Measurements from ENCODE around the gene LOX.
"Not testable (repeated sequence)": the region's sequence is repeated elsewhere in the genome, so short reads cannot be mapped to it uniquely, and the experiment has no call there.

The LOX gene

DNA sequence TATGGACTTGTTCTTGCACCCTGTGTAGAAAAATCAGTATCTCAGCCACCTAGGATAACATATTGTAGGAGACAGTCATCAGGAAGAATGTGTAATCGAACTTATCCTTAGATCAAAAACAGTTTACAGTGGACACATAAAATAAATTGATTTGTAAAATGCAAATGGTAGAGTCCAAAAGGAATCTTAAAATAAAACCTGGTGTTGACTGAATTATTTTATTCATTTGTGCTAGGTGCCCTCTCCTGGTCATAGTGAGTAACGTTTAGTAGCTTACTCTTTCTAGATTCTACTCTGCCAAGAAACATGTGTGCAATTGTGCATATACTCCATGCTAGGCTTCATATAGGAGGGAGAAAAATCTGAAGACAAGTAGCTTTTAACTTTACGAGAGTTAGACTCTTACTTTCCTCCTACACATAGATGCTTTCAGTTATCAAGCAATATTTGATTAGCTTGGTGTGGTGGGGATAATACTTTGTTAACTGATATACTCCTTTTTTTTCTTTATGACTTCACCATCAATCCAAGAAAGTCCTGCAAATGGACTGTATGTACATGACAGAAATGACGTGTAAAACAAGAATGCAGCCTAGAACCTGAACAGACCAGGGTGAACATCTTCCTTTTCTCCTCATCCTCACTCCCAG, 23.7 kb upstream of the LOX start:
- ChIA-PET CTCF (interaction anchor here (0.6 to 1.6 kb wide), 6 partner anchors 10 to 1290 kb away, joined by 3 to 7 read pairs (median 4); no protein-coding TSS in a partner anchor), POLR2A (interaction anchor here (1.4 kb wide), 1 partner anchor 24 kb away, joined by 5 read pairs; the partner anchor contains the start of gene LOX)
- DNase-seq (ENCODE audit: extremely low spot score), result peak; percentile 18
- TF ChIP-seq TARDBP (IDR thresholded peaks at IDR 0.05), result no peak
- TF ChIP-seq SP1 (IDR thresholded peaks at IDR 0.05), result no peak
- TF ChIP-seq SUZ12 (IDR thresholded peaks at IDR 0.05), result no peak
- TF ChIP-seq ZNF384 (IDR thresholded peaks at IDR 0.05), result no peak
- TF ChIP-seq FOXM1 (IDR thresholded peaks at IDR 0.05; ENCODE audit: borderline replicate concordance), result no peak
- TF ChIP-seq NFRKB (IDR thresholded peaks at IDR 0.05), result no peak
- no peak for TF ChIP-seq HDGF (IDR thresholded peaks at IDR 0.05; ENCODE audit: borderline replicate concordance)
- TF ChIP-seq ELF4 (IDR thresholded peaks at IDR 0.05), result no peak
- TF ChIP-seq, protein P1, sequence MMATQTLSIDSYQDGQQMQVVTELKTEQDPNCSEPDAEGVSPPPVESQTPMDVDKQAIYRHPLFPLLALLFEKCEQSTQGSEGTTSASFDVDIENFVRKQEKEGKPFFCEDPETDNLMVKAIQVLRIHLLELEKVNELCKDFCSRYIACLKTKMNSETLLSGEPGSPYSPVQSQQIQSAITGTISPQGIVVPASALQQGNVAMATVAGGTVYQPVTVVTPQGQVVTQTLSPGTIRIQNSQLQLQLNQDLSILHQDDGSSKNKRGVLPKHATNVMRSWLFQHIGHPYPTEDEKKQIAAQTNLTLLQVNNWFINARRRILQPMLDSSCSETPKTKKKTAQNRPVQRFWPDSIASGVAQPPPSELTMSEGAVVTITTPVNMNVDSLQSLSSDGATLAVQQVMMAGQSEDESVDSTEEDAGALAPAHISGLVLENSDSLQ (IDR thresholded peaks at IDR 0.05), result no peak
- TF ChIP-seq CTBP1 (IDR thresholded peaks at IDR 0.05; ENCODE audit: borderline replicate concordance), result no peak
- TF ChIP-seq BHLHE40 (IDR thresholded peaks at IDR 0.05; ENCODE audit: borderline replicate concordance), result no peak
- no peak for TF ChIP-seq L3MBTL2 (conservative IDR thresholded peaks at IDR 0.05)
- TF ChIP-seq FOXA1 (IDR thresholded peaks at IDR 0.05), result no peak

DNA sequence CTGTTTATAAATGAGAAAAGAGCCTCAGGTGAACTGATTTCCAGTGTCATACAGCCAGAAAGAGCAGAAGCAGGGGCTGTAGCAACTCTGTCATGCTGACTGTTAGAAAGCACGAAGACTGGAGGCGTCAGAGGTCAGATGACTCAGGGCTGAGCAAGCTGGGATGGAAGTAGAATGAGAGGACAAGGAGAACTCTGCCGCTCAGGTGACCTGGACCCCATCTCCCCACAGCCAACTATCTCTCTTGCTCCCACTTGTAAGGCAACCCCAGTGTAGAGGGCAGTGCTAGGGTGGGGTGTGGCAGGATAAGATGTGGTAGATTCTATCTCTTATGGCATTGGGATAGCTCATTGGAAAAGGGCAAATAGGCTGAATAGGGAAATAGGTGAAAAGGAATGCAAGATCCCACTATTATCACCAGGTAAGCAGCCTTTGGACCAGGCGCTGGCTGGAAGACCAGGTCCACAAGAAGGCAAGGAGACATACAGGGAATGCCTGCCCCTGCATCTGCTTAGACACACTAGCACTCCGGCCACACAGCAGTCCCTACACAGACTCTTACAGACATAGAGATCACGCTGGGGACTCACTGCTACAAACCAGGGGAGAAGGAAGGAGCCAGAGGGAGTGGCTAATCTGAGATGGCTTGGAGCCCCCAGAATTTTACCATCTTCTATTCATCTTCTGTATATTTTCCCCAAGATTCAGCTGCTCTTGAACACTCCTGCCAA, 21.2 kb upstream of the LOX start:
- TF ChIP-seq CTBP1 (IDR thresholded peaks at IDR 0.05; ENCODE audit: borderline replicate concordance) (no peak), BHLHE40 (IDR thresholded peaks at IDR 0.05; ENCODE audit: borderline replicate concordance) (no peak), FOXA1 (IDR thresholded peaks at IDR 0.05) (no peak), SUZ12 (IDR thresholded peaks at IDR 0.05) (no peak), SP1 (IDR thresholded peaks at IDR 0.05) (no peak), NFRKB (IDR thresholded peaks at IDR 0.05) (no peak), ELF4 (IDR thresholded peaks at IDR 0.05) (no peak), LEF1 (IDR thresholded peaks at IDR 0.05; ENCODE audit: borderline replicate concordance) (no peak)
- TF ChIP-seq, protein P1 (IDR thresholded peaks at IDR 0.05), result no peak
- ChIA-PET POLR2A (no interaction called here), CTCF (no interaction called here)
- DNase-seq (ENCODE audit: extremely low spot score), result no peak

DNA sequence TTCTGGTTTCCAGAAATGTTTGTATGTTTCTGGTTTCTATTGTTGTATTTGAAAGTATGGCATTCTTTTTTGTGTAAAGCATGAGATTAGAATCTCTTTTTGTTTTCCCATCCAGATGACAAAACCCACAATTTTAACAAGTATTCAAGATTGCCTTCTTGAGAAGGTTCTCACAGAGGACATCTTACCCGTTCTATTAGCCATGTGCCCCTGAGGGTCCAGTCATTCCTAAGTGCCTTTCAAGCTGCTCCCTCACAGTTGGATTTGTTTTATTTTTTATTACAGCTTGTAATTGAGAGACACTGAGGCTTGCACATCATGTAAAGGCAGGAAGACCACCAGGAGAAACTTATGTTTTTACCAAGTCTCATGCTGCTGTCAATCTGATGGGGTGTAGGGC, 19.3 kb upstream of the LOX start:
- ChIA-PET POLR2A (interaction anchor here (1.3 kb wide), 1 partner anchor 136 kb away, joined by 3 read pairs; the partner anchor contains the start of gene SRFBP1), CTCF (interaction anchor here (1.0 kb wide), 1 partner anchor 136 kb away, joined by 4 read pairs; no protein-coding TSS in a partner anchor)
- no peak for TF ChIP-seq CTBP1 (IDR thresholded peaks at IDR 0.05; ENCODE audit: borderline replicate concordance)
- TF ChIP-seq BHLHE40 (IDR thresholded peaks at IDR 0.05; ENCODE audit: borderline replicate concordance), result no peak
- no peak for TF ChIP-seq ARNT (IDR thresholded peaks at IDR 0.05)
- TF ChIP-seq SP1 (IDR thresholded peaks at IDR 0.05), result no peak
- TF ChIP-seq ELF4 (IDR thresholded peaks at IDR 0.05), result no peak
- TF ChIP-seq SUZ12 (IDR thresholded peaks at IDR 0.05), result no peak
- no peak for TF ChIP-seq NFRKB (IDR thresholded peaks at IDR 0.05)
- TF ChIP-seq ZNF384 (IDR thresholded peaks at IDR 0.05), result no peak
- no peak for TF ChIP-seq FOXA1 (IDR thresholded peaks at IDR 0.05)
- TF ChIP-seq, protein P1 (IDR thresholded peaks at IDR 0.05), result no peak

DNA sequence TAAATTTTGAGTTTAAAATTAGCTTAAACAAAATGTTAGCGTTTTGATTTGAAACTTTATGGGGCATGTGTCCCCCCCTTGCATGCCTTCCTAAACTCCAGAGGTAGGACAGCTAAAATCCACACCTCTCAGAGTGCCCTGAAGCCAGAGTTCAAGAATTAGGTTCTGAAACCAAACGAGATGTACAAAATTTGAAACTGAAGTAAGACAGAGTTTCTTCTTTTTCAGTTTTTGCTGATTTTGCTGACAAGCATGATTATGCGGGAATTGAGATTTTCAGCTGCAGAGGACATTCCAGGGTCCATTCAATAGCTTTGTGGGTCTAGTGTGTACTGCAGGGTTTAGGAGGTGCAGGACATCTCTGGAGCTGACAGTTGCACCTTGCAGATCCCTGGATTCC, 17.1 kb upstream of the LOX start:
- TF ChIP-seq SUZ12 (IDR thresholded peaks at IDR 0.05) (no peak), ZNF384 (IDR thresholded peaks at IDR 0.05) (no peak), NFRKB (IDR thresholded peaks at IDR 0.05) (no peak), SP1 (IDR thresholded peaks at IDR 0.05) (no peak), L3MBTL2 (conservative IDR thresholded peaks at IDR 0.05) (no peak), BHLHE40 (IDR thresholded peaks at IDR 0.05; ENCODE audit: borderline replicate concordance) (no peak), FOXK2 (IDR thresholded peaks at IDR 0.05) (no peak)
- TF ChIP-seq, protein P1 (IDR thresholded peaks at IDR 0.05), result no peak
- POLR2A ChIA-PET, result no interaction called here
- CTCF ChIA-PET, result interaction anchor here (0.6 kb wide), 1 partner anchor 138 kb away, joined by 3 read pairs; no protein-coding TSS in a partner anchor
- DNase-seq (ENCODE audit: extremely low spot score), result no peak

More for the DNA sequence above, 19.3 kb upstream of the LOX start:
- no peak for DNase-seq (ENCODE audit: extremely low spot score)

DNA sequence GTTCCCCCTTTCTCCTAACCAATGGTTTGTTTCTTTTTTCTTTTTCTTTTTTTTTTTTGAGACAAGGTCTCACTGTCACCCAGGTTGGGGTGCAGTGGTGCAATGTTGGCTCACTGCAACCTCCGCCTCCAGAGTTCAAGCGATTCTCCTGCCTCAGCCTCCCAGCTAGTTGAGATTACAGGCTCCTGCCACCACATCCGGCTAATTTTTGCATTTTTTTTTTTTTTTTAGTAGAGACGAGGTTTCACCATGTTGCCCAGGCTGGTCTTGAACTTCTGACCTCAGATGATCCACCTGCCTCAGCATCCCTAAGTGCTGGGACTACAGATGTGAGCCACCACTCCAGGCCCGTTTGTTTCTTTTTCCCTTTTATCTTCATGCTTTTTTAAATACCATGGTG, 16.2 kb upstream of the LOX start:
- CTCF ChIA-PET, result not testable (repeated sequence)
- POLR2A ChIA-PET, result interaction anchor here (1.4 kb wide), 1 partner anchor 17 kb away, joined by 3 read pairs; the partner anchor contains the start of gene LOX

More for the DNA sequence above, 16.2 kb upstream of the LOX start:
- DNase-seq (ENCODE audit: extremely low spot score), result not testable (repeated sequence)

Data from HEK293T (cell line).